Measurements from ENCODE around the gene FSTL4.

GRCh38 chr5:133607451-133607850 lies 4.9 kb downstream of the FSTL4 start:
- TF ChIP-seq CTCF (IDR thresholded peaks at IDR 0.05; ENCODE audit: low read length) (no peak), EZH2 (IDR thresholded peaks at IDR 0.05; ENCODE audit: borderline replicate concordance, low read length) (no peak)
